Fibroblast of pulmonary artery (primary cell): ENCODE results near the gene ANKIB1.
"Not testable (repeated sequence)": the region's sequence is repeated elsewhere in the genome, so short reads cannot be mapped to it uniquely, and the experiment has no call there.

ENCODE experiments used
- DNase-seq: peaks from one replicate; pipeline ENCODE4 v3.0.0-alpha.2; 2010; ENCODE audit warnings: low read depth
- H3K4me3 ChIP-seq: replicated peaks from 2 replicates; pipeline ENCODE4 v1.5.1; 2011; ENCODE audit warnings: low read depth, mild to moderate bottlenecking, control low read depth, low read length, moderate library complexity
- TF ChIP-seq, protein P1 (sequence below): IDR thresholded peaks from 2 replicates; pipeline ENCODE4 v1.5.1; 2011; ENCODE audit warnings: mild to moderate bottlenecking, control low read depth, low read length, inconsistent platforms; ENCODE audit errors: missing control alignments

The ANKIB1 gene

DNA sequence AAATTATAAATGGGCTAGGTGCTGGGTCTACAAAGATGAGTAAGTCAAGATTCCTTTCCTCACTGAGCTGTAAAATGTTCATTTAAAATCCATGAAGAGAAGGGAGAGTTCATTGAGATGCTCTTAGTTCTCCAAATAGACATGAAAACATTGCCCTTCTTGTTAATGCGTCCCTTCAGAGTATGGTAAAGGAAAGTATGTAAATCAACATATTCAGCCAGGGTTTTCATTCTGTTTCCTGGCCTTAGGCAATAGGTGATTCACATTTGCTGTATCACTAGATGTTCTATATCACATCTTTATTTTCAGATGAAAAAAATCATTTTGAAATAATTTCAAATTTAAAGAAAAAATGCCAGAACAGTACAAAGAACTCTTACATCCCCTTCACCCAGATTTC, 5.4 kb downstream of the ANKIB1 start:
- TF ChIP-seq, protein P1, sequence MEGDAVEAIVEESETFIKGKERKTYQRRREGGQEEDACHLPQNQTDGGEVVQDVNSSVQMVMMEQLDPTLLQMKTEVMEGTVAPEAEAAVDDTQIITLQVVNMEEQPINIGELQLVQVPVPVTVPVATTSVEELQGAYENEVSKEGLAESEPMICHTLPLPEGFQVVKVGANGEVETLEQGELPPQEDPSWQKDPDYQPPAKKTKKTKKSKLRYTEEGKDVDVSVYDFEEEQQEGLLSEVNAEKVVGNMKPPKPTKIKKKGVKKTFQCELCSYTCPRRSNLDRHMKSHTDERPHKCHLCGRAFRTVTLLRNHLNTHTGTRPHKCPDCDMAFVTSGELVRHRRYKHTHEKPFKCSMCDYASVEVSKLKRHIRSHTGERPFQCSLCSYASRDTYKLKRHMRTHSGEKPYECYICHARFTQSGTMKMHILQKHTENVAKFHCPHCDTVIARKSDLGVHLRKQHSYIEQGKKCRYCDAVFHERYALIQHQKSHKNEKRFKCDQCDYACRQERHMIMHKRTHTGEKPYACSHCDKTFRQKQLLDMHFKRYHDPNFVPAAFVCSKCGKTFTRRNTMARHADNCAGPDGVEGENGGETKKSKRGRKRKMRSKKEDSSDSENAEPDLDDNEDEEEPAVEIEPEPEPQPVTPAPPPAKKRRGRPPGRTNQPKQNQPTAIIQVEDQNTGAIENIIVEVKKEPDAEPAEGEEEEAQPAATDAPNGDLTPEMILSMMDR, result no peak
- DNase-seq, result no peak
- no peak overlapping the region for H3K4me3 ChIP-seq

DNA sequence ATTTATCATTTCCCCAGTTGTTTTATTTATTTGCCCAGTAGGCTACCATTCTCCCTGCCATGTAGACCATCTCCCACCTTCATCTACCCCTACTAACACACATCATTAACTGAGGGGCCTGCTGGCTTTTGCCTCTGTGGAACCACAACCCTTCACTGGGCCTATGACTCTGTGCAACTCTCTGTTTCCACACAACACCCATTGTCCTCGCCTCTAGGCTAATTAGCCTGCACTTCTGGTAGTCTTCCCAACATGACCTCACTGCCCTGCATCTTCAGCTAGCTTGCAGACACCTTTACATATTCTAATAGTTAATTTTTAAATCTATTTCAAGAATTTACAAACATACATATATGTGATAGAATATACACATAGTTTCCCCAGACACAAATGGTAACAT, 7.5 kb downstream of the ANKIB1 start:
- no peak overlapping the region for H3K4me3 ChIP-seq
- no peak for DNase-seq
- TF ChIP-seq, protein P1, result no peak

DNA sequence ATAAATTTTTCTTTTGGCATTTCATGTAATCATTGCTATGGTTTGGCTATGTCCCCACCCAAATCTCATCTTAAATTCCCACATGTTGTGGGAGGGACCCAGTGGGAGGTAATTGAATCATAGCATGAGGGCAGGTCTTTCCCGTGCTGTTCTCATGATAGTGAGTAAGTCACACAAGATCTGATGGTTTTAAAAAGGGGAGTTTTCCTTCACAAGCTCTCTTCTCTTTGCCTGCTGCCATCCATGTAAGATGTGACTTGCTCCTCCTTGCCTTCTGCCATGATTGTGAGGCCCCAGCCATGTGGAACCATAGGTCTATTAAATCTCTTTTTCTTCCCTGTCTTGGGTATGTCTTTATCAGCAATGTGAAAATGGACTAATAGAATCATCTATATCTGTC, 9.0 kb downstream of the ANKIB1 start:
- peak overlapping the region; percentile 2 for H3K4me3 ChIP-seq
- DNase-seq, result not testable (repeated sequence)

DNA sequence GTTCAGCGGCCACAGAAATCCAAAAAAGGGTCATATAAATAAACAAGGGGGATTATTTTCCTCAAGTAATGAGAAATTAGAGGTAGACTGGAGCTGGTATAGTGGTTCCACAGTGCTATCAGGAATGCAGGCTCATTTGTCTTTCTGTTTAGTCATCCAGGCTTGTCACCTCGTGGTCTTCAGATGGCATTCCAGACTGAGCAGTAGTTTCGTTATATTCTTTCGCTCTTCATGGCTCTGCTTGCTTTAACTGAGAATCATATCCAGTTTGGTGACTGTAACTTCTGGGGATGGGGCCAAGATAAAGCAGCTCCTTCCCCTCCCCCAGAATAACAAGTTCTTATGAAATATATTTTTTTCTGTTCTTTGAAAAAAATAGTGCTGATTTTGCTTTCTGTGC, 9.5 kb downstream of the ANKIB1 start:
- H3K4me3 ChIP-seq, result peak overlapping the region; percentile 2
- DNase-seq, result peak; percentile 87
- TF ChIP-seq, protein P1, result no peak

DNA sequence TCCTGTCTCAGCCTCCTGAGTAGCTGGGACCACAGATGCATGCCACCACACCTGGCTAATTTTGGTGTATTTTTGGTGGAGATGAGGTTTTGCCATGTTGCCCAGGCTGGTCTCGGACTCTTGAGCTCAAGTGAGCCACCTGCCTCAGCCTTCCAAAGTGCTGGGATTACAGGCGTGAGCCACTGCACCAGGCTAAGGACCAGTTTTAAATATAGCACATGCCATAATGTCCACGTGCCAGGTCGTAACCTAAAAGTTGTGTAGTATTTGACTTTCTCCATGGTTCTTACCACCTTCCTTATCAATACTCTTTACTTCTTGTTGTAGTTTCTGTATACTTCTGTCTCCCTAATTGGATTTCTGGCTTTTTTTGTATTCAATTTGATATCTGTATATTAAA, 13.3 kb downstream of the ANKIB1 start:
- TF ChIP-seq, protein P1, result no peak
- no peak overlapping the region for H3K4me3 ChIP-seq
- DNase-seq, result no peak

DNA sequence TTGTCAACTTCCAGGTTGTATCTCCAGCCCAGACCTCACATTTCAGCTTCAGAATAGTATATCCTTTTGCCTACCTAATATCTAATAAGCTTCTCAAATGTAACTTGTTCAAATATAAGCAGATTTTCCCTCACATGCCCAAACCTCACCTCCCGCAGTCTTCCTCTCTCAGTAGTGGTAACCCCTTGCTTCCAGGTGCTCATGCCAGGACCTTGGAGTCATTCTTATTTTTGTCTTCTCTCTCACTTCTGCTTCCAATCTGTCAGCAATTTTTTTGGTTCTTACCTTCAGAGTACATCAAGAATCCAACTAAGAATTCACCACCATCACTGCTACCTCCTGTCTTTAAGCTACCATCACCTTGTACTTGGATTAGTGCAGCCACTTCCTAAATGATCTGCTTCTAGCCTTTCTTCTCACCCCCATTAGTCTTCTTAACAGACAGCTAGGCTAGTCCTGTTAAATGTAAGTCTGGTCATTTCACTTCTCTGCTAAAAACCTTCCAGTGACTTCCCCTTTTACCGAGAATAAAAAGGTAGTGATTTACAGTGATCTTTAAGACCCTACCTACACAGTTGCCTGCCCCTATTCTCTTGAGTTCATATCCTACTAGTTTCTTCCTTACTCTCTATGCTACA, 14.0 kb downstream of the ANKIB1 start:
- no peak overlapping the region for H3K4me3 ChIP-seq
- no peak for DNase-seq
- TF ChIP-seq, protein P1, result no peak

DNA sequence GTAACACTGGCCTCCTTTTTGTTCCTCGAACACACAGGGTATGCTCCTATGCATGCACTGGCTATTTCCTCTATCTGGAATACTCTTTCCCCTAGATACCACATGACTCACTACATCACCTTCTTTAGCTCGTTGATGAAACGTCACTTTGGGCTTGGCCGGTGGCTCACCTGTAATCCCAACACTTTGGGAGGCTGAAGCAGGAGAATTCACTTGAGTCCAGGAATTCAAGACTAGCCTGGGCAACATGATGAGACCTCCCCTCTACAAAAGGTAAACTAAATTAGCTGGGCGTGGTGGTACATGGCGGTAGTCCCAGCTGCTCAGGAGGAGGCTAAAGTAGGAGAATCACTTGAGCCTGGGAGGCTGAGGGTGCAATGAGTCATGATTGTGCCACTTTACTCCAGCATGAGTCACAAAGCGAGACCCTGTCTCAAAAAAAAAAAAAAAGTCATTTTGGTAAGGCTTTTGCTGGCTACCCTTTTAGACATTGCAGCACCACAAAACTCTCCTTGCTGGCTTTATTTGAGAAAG, 14.5 kb downstream of the ANKIB1 start:
- TF ChIP-seq, protein P1, result no peak
- no peak overlapping the region for H3K4me3 ChIP-seq
- DNase-seq, result no peak
